ENCODE data around the gene CGGBP1.

GRCh38 chr3:88058306-88058580 is 562 bp downstream of the CGGBP1 start:
- no peak for TF ChIP-seq CTCF (IDR thresholded peaks at IDR 0.05; ENCODE audit: low read depth, low read length, poor library complexity, severe bottlenecking)
- TF ChIP-seq EZH2phosphoT487 (IDR thresholded peaks at IDR 0.05; ENCODE audit: borderline replicate concordance, low read length), result no peak
